Femur (tissue), 1 donor: ENCODE data around the gene CR2.
"Not testable (repeated sequence)": the region's sequence is repeated elsewhere in the genome, so short reads cannot be mapped to it uniquely, and the experiment has no call there.

Source experiments
- DNase-seq: peaks from one replicate; pipeline ENCODE4 v3.0.0-alpha.2; 2017

Gene CR2

GRCh38 chr1:207454046-207454964, at the start of gene CR2:
CR2 (plus strand) TSS chr1:207454328; CDS start chr1:207454419, 91 bp downstream.
- peak; percentile 25 for DNase-seq

- DNase-seq = no peak
Observed at GRCh38 chr1:207404849-207405525, 49.1 kb upstream of the CR2 start.

GRCh38 chr1:207405814-207406213, 48.3 kb upstream of the CR2 start:
- no peak for DNase-seq

- no peak for DNase-seq
Observed at GRCh38 chr1:207407655-207408260, 46.4 kb upstream of the CR2 start.

GRCh38 chr1:207412845-207413244, 41.3 kb upstream of the CR2 start:
- DNase-seq = no peak

GRCh38 chr1:207414606-207415108, 39.5 kb upstream of the CR2 start:
- DNase-seq = no peak

- DNase-seq = no peak
Observed at GRCh38 chr1:207417076-207417475, 37.1 kb upstream of the CR2 start.

GRCh38 chr1:207418351-207418750, 35.8 kb upstream of the CR2 start:
- DNase-seq = no peak

GRCh38 chr1:207420109-207420508, 34.0 kb upstream of the CR2 start:
- DNase-seq = no peak

GRCh38 chr1:207421078-207421477, 33.0 kb upstream of the CR2 start:
- DNase-seq = no peak

- no peak for DNase-seq
Observed at GRCh38 chr1:207423560-207424292, 30.4 kb upstream of the CR2 start.

- DNase-seq = no peak
Observed at GRCh38 chr1:207424570-207425131, 29.5 kb upstream of the CR2 start.

- DNase-seq = no peak
Observed at GRCh38 chr1:207427832-207428585, 26.1 kb upstream of the CR2 start.

- no peak for DNase-seq
Observed at GRCh38 chr1:207428783-207429182, 25.3 kb upstream of the CR2 start.

- DNase-seq = no peak
Observed at GRCh38 chr1:207429963-207430362, 24.2 kb upstream of the CR2 start.

- DNase-seq = no peak
Observed at GRCh38 chr1:207430602-207431001, 23.5 kb upstream of the CR2 start.

- DNase-seq = no peak
Observed at GRCh38 chr1:207431508-207431907, 22.6 kb upstream of the CR2 start.

GRCh38 chr1:207433435-207433834, 20.7 kb upstream of the CR2 start:
- DNase-seq = no peak

- DNase-seq = not testable (repeated sequence)
Observed at GRCh38 chr1:207436746-207437145, 17.4 kb upstream of the CR2 start.

- DNase-seq = no peak
Observed at GRCh38 chr1:207440626-207441025, 13.5 kb upstream of the CR2 start.

GRCh38 chr1:207444514-207445217, 9.5 kb upstream of the CR2 start:
- DNase-seq = no peak
